A549 (cell line): ENCODE results near the gene RANBP17. TPM values are rescaled to one million over a fixed set of nuclear protein-coding genes. Genes with fewer than 3 reads are reported as not detected.

Experiments used
- ATAC-seq, 2 experiments: fragments of 200-7000 bp in 1 of 2; fragments of >200 bp in 1 of 2; cut with Nextera tagmentation in 1 of 2; cut with Tn5 transposase in 1 of 2; 3 replicates each; pipeline versions ENCODE4 v1.8.0 to v1.9.1; 2018 to 2020; ENCODE audit warnings: mild to moderate bottlenecking in 1 of 2, moderate library complexity in 1 of 2
- CTCF ChIA-PET: fragments of 300-600 bp; sonication (Branson Sonifier 250); formaldehyde crosslinking; extraction: SDS; loops from one replicate; lab custom pipeline; 2021; ENCODE audit warnings: antibody characterized with exemption, inconsistent platforms; lab: Yijun Ruan, JAX
- POLR2A ChIA-PET: fragments of 350-600 bp; formaldehyde crosslinking; extraction: SDS; loops from one replicate; lab custom pipeline; 2021; ENCODE audit warnings: antibody characterized with exemption, inconsistent platforms; lab: Yijun Ruan, JAX
- DNase-seq, 2 experiments: peaks; one replicate each; pipeline versions ENCODE4 v3.0.0 to v3.0.0-alpha.2; 2011 to 2016; ENCODE audit warnings: low read depth in 1 of 2, low spot score in 1 of 2
- FAIRE-seq: peaks from 2 replicates; lab custom pipeline; 2011; peaks lifted over from hg19 to GRCh38; lab: Jason Lieb, UNC
- H3K27ac ChIP-seq, 2 experiments: fragments of >200 bp; sonication (Bioruptor Twin); formaldehyde crosslinking; 3 replicates each; pipeline ENCODE4 v1.5.1; 2016 to 2017
- H3K4me1 ChIP-seq: fragments of >200 bp; sonication (Bioruptor Twin); formaldehyde crosslinking; 3 replicates; pipeline ENCODE4 v1.6.1; 2016
- H3K4me2 ChIP-seq: fragments of >200 bp; sonication (Bioruptor Twin); formaldehyde crosslinking; 3 replicates; pipeline ENCODE4 v1.6.1; 2016
- H3K4me3 ChIP-seq: fragments of >200 bp; sonication (Bioruptor Twin); formaldehyde crosslinking; 3 replicates; pipeline ENCODE4 v1.5.1; 2016
- H3K9me3 ChIP-seq: fragments of >200 bp; sonication (Bioruptor Twin); formaldehyde crosslinking; 3 replicates; pipeline ENCODE4 v1.6.1; 2016
- ATOH8 ChIP-seq: fragments of 250-450 bp; sonication (Bioruptor Pico); IDR thresholded peaks from 2 replicates; pipeline ENCODE4 v1.5.0; 2020; ENCODE audit warnings: low read depth, mild to moderate bottlenecking, moderate library complexity
- BHLHE40 ChIP-seq: IDR thresholded peaks from 2 replicates; pipeline ENCODE4 v1.6.1; 2012; ENCODE audit warnings: low read depth, low read length, inconsistent platforms
- CBX8 ChIP-seq: fragments of 200-600 bp; sonication (generic); IDR thresholded peaks from 2 replicates; pipeline ENCODE4 v1.6.1; 2016
- CHD2 ChIP-seq: fragments of 150-350 bp; IDR thresholded peaks from 2 replicates; pipeline ENCODE4 v1.6.1; 2014; ENCODE audit warnings: low read length; ENCODE audit not compliant: partially characterized antibody
- EHF ChIP-seq: fragments of 250-450 bp; sonication (Bioruptor Pico); IDR thresholded peaks from 2 replicates; pipeline ENCODE4 v1.5.0; 2020; ENCODE audit warnings: mild to moderate bottlenecking
- EHMT2 ChIP-seq: fragments of 200-600 bp; sonication (generic); IDR thresholded peaks from 2 replicates; pipeline ENCODE4 v1.6.1; 2016; ENCODE audit warnings: antibody characterized with exemption, low read depth, mild to moderate bottlenecking, moderate library complexity
- ELK1 ChIP-seq: fragments of 150-350 bp; IDR thresholded peaks from 2 replicates; pipeline ENCODE4 v1.6.1; 2014; ENCODE audit warnings: low read depth, mild to moderate bottlenecking, low read length
- FOSB ChIP-seq: fragments of 250-450 bp; sonication (Bioruptor Pico); IDR thresholded peaks from 2 replicates; pipeline ENCODE4 v1.5.0; 2020; ENCODE audit warnings: mild to moderate bottlenecking, moderate library complexity
- HES2 ChIP-seq: fragments of >200 bp; sonication (Bioruptor Twin); formaldehyde crosslinking; IDR thresholded peaks from 2 replicates; pipeline ENCODE4 v1.6.1; 2016
- HEYL ChIP-seq: fragments of 250-450 bp; sonication (Bioruptor Pico); IDR thresholded peaks from 2 replicates; pipeline ENCODE4 v1.8.0; 2021; ENCODE audit warnings: mild to moderate bottlenecking, moderate library complexity
- HOXB13 ChIP-seq: fragments of 250-450 bp; sonication (Bioruptor Pico); IDR thresholded peaks from 2 replicates; pipeline ENCODE4 v1.5.0; 2020; ENCODE audit warnings: low read depth, mild to moderate bottlenecking, moderate library complexity
- JUN ChIP-seq, 2 experiments: fragments of >200 bp; sonication (Bioruptor Twin); formaldehyde crosslinking; IDR thresholded peaks; 2 replicates in 1 of 2; 3 replicates in 1 of 2; pipeline ENCODE4 v1.6.1; 2016 to 2017
- KDM1A ChIP-seq: fragments of 200-600 bp; sonication (generic); IDR thresholded peaks from 2 replicates; pipeline ENCODE4 v1.6.1; 2016; ENCODE audit warnings: low read depth, mild to moderate bottlenecking
- KDM5A ChIP-seq: fragments of 200-600 bp; sonication (generic); IDR thresholded peaks from 2 replicates; pipeline ENCODE4 v1.6.1; 2016; ENCODE audit warnings: antibody characterized with exemption, mild to moderate bottlenecking
- MAFK ChIP-seq: fragments of 450-650 bp; IDR thresholded peaks from 2 replicates; pipeline ENCODE4 v1.6.1; 2014; ENCODE audit not compliant: partially characterized antibody
- NFE2L2 ChIP-seq: fragments of 150-350 bp; conservative IDR thresholded peaks from 2 replicates; pipeline ENCODE4 v1.6.1; 2014; ENCODE audit warnings: low read length
- POLR2A ChIP-seq: IDR thresholded peaks from 2 replicates; pipeline ENCODE4 v1.6.1; 2012; ENCODE audit warnings: mild to moderate bottlenecking, low read length
- POLR2AphosphoS2 ChIP-seq: conservative IDR thresholded peaks from 2 replicates; pipeline ENCODE4 v1.6.1; 2012; ENCODE audit warnings: low read length, improper control_type of control experiment, inconsistent platforms
- RAD21 ChIP-seq, 2 experiments: fragments of >200 bp in 1 of 2; sonication (Bioruptor Twin) in 1 of 2; formaldehyde crosslinking in 1 of 2; IDR thresholded peaks in 1 of 2; conservative IDR thresholded peaks in 1 of 2; 2 replicates in 1 of 2; 3 replicates in 1 of 2; pipeline ENCODE4 v1.6.1; 2012 to 2018; ENCODE audit warnings: inconsistent platforms in 1 of 2
- RCOR1 ChIP-seq: fragments of 150-350 bp; IDR thresholded peaks from 2 replicates; pipeline ENCODE4 v1.6.1; 2014; ENCODE audit warnings: antibody characterized with exemption, low read length, low read depth
- RFX5 ChIP-seq: fragments of 450-650 bp; IDR thresholded peaks from 2 replicates; pipeline ENCODE4 v1.7.1; 2014; ENCODE audit warnings: antibody characterized with exemption, mild to moderate bottlenecking, moderate library complexity
- SMC3 ChIP-seq: fragments of >200 bp; sonication (Bioruptor Twin); formaldehyde crosslinking; IDR thresholded peaks from 3 replicates; pipeline ENCODE4 v1.6.1; 2018; ENCODE audit warnings: inconsistent platforms
- TP53 ChIP-seq: fragments of 250-450 bp; sonication (Bioruptor Pico); IDR thresholded peaks from 2 replicates; pipeline ENCODE4 v1.5.0; 2021; ENCODE audit warnings: mild to moderate bottlenecking, moderate library complexity
- ZC3H11A ChIP-seq: fragments of 450-650 bp; IDR thresholded peaks from 2 replicates; pipeline ENCODE4 v1.6.1; 2014; ENCODE audit warnings: antibody characterized with exemption, mild to moderate bottlenecking
- ZFP36 ChIP-seq: fragments of 450-650 bp; IDR thresholded peaks from 2 replicates; pipeline ENCODE4 v1.6.1; 2014; ENCODE audit warnings: borderline replicate concordance; ENCODE audit not compliant: partially characterized antibody
- WGBS: methylation state at CpG from one replicate; pipeline ENCODE4 v1.1.6; 2017; ENCODE audit errors: missing lambda C conversion rate; 5-methylcytosine and 5-hydroxymethylcytosine counted together
- polyA plus RNA-seq, 4 experiments: library from polyadenylated mRNA; depleted of rRNA in 3 of 4; stranded (reverse); fragments of >200 nt; fragmentation: RNase III in 1 of 4; extraction: RNeasy Plus Mini Kit Qiagen cat#74134 plus additional on column Dnase treatment in 1 of 4; gene quantifications; 2 replicates in 3 of 4; 3 replicates in 1 of 4; pipeline ENCODE4 v1.2.3, GENCODE V29; 2011 to 2017
- TF ChIP-seq, protein P1 (sequence below): fragments of >200 bp; sonication (Bioruptor Twin); formaldehyde crosslinking; IDR thresholded peaks from 3 replicates; pipeline ENCODE4 v1.5.1; 2016

RANBP17 gene
- polyA plus RNA-seq, 2 of the 4 experiments (the other 2 are of a cell fraction), result 3.4 to 9.2 TPM

GRCh38 chr5:171152382-171152781, 290.6 kb downstream of the RANBP17 start:
- peak; percentile 82 to 86 for ATAC-seq
- Histone ChIP-seq H3K4me1 (no peaks in the 10 kb centered on the region), H3K9me3 (no peaks in the 10 kb centered on the region), H3K4me2 (no peak overlapping the region), H3K27ac (no peak overlapping the region), H3K4me3 (no peak overlapping the region)
- TF ChIP-seq RCOR1, result no peak
- peak; percentile 26; the same call in 1 of the 3 replicates for TF ChIP-seq SMC3
- no peak for TF ChIP-seq EHF (CRISPR knock-in tag)
- TF ChIP-seq RAD21 (conservative IDR thresholded peaks at IDR 0.05 in 1 of 2, IDR thresholded peaks at IDR 0.05 in 1 of 2), result peak; percentile 27 to 45; a peak in 3 of 5 replicates
- TF ChIP-seq, protein P1, sequence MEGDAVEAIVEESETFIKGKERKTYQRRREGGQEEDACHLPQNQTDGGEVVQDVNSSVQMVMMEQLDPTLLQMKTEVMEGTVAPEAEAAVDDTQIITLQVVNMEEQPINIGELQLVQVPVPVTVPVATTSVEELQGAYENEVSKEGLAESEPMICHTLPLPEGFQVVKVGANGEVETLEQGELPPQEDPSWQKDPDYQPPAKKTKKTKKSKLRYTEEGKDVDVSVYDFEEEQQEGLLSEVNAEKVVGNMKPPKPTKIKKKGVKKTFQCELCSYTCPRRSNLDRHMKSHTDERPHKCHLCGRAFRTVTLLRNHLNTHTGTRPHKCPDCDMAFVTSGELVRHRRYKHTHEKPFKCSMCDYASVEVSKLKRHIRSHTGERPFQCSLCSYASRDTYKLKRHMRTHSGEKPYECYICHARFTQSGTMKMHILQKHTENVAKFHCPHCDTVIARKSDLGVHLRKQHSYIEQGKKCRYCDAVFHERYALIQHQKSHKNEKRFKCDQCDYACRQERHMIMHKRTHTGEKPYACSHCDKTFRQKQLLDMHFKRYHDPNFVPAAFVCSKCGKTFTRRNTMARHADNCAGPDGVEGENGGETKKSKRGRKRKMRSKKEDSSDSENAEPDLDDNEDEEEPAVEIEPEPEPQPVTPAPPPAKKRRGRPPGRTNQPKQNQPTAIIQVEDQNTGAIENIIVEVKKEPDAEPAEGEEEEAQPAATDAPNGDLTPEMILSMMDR, result peak; percentile 31
- ChIA-PET POLR2A (no interaction called here), CTCF (interaction anchor here (0.7 to 1.1 kb wide), 5 partner anchors 264 to 557 kb away, joined by 3 to 4 read pairs (median 3); no protein-coding TSS in a partner anchor)
- 71% methylated on average over 4 of the region's 4 CpGs for WGBS
- peak; percentile 2 to 51 for DNase-seq
- no peak for FAIRE-seq

GRCh38 chr5:171155621-171156020, 293.8 kb downstream of the RANBP17 start:
- POLR2A ChIA-PET, result no interaction called here
- no peak overlapping the region for H3K4me3 ChIP-seq
- TF ChIP-seq HEYL (CRISPR knock-in tag) (no peak), EHMT2 (no peak), BHLHE40 (no peak), JUN (IDR thresholded peaks at IDR 0.05) (no peak), ELK1 (no peak), EHF (CRISPR knock-in tag) (no peak), NFE2L2 (no peak), CHD2 (no peak), ZFP36 (no peak), ATOH8 (CRISPR knock-in tag) (no peak), RFX5 (no peak), RAD21 (conservative IDR thresholded peaks at IDR 0.05 in 1 of 2, IDR thresholded peaks at IDR 0.05 in 1 of 2) (no peak), POLR2AphosphoS2 (no peak), POLR2A (no peak), CBX8 (no peak), TP53 (CRISPR knock-in tag) (no peak), RCOR1 (no peak), KDM5A (no peak), ZC3H11A (no peak)
- no peaks in the 10 kb centered on the region for H3K9me3 ChIP-seq
- H3K27ac ChIP-seq, result no peak overlapping the region
- no peak for ATAC-seq
- DNase-seq, result no peak
- H3K4me1 ChIP-seq, result no peaks in the 10 kb centered on the region
- 69% methylated on average over 1 of the region's 1 CpG for WGBS
- H3K4me2 ChIP-seq, result no peak overlapping the region
- CTCF ChIA-PET, result interaction anchor here (1.2 kb wide), 1 partner anchor 411 kb away, joined by 3 read pairs; no protein-coding TSS in a partner anchor
- peak; percentile 79 for FAIRE-seq

- no peaks in the 10 kb centered on the region for H3K9me3 ChIP-seq
- CTCF ChIA-PET, result interaction anchor here (1.6 kb wide), 1 partner anchor 413 kb away, joined by 4 read pairs; no protein-coding TSS in a partner anchor
- DNase-seq, result no peak
- H3K4me2 ChIP-seq, result no peak overlapping the region
- no peak overlapping the region for H3K27ac ChIP-seq
- H3K4me3 ChIP-seq, result no peak overlapping the region
- no peak for FAIRE-seq
- WGBS, result 88% methylated on average over 2 of the region's 2 CpGs
- no peak for ATAC-seq
- POLR2A ChIA-PET, result no interaction called here
- no peaks in the 10 kb centered on the region for H3K4me1 ChIP-seq
- TF ChIP-seq HEYL (CRISPR knock-in tag) (no peak), FOSB (CRISPR knock-in tag) (no peak), KDM1A (no peak), HES2 (no peak), CHD2 (no peak), KDM5A (no peak), MAFK (no peak), HOXB13 (no peak)
- TF ChIP-seq, protein P1, result no peak
Measured at GRCh38 chr5:171157276-171157675, 295.5 kb downstream of the RANBP17 start.
